ENCODE measurements around the gene MYO1H.
"Not testable (repeated sequence)": the region's sequence is repeated elsewhere in the genome, so short reads cannot be mapped to it uniquely, and the experiment has no call there.

Gene MYO1H

GRCh38 chr12:109473526-109474270 lies 126.0 kb downstream of the MYO1H start:
- not testable (repeated sequence) for DNase-seq (ENCODE audit: low read depth)

GRCh38 chr12:109475121-109475520 lies 127.4 kb downstream of the MYO1H start:
- DNase-seq (ENCODE audit: low read depth), result no peak

- DNase-seq (ENCODE audit: low read depth), result no peak
Measured at GRCh38 chr12:109475993-109476806, 128.5 kb downstream of the MYO1H start.

- DNase-seq (ENCODE audit: low read depth), result no peak
Measured at GRCh38 chr12:109476807-109477184, 129.1 kb downstream of the MYO1H start.

- DNase-seq (ENCODE audit: low read depth), result peak; percentile 74
Measured at GRCh38 chr12:109477185-109477962, 129.7 kb downstream of the MYO1H start, which contains the start of the genes KCTD10 and UBE3B. TSS of gene KCTD10 (minus strand) at chr12:109477300. CDS start at chr12:109477262, 38 bp downstream. TSS of gene UBE3B (plus strand) at chr12:109477634. CDS start at chr12:109483552, 5,918 bp downstream.

GRCh38 chr12:109477963-109478315 lies 130.2 kb downstream of the MYO1H start:
- no peak for DNase-seq (ENCODE audit: low read depth)

GRCh38 chr12:109479761-109480160 lies 132.1 kb downstream of the MYO1H start:
- DNase-seq (ENCODE audit: low read depth), result no peak

- DNase-seq (ENCODE audit: low read depth), result no peak
Measured at GRCh38 chr12:109480356-109480755, 132.7 kb downstream of the MYO1H start.

- DNase-seq (ENCODE audit: low read depth), result no peak
Measured at GRCh38 chr12:109481863-109482262, 134.2 kb downstream of the MYO1H start.

GRCh38 chr12:109482491-109482890 lies 134.8 kb downstream of the MYO1H start:
- no peak for DNase-seq (ENCODE audit: low read depth)

- no peak for DNase-seq (ENCODE audit: low read depth)
Measured at GRCh38 chr12:109482894-109483293, 135.2 kb downstream of the MYO1H start.

- DNase-seq (ENCODE audit: low read depth), result no peak
Measured at GRCh38 chr12:109483346-109483745, 135.6 kb downstream of the MYO1H start.

GRCh38 chr12:109485201-109485600 lies 137.5 kb downstream of the MYO1H start:
- DNase-seq (ENCODE audit: low read depth), result no peak

GRCh38 chr12:109487181-109488050 lies 139.7 kb downstream of the MYO1H start:
- DNase-seq (ENCODE audit: low read depth), result no peak

- no peak for DNase-seq (ENCODE audit: low read depth)
Measured at GRCh38 chr12:109488051-109488665, 140.5 kb downstream of the MYO1H start.

GRCh38 chr12:109489016-109489954 lies 141.6 kb downstream of the MYO1H start:
- DNase-seq (ENCODE audit: low read depth), result no peak

GRCh38 chr12:109489955-109490565 lies 142.4 kb downstream of the MYO1H start:
- no peak for DNase-seq (ENCODE audit: low read depth)

- no peak for DNase-seq (ENCODE audit: low read depth)
Measured at GRCh38 chr12:109491671-109492070, 144.0 kb downstream of the MYO1H start.

GRCh38 chr12:109492371-109492770 lies 144.7 kb downstream of the MYO1H start:
- no peak for DNase-seq (ENCODE audit: low read depth)

Data from HS-27A (cell line).